ENCODE data around the gene FHIP1A. TPM values are rescaled to one million over a fixed set of nuclear protein-coding genes. Genes with fewer than 3 reads are reported as not detected.

The FHIP1A gene
- total and polyA plus RNA-seq, 2 of the 13 experiments (the other 11 are each of a cell fraction or from before 2014, with no cell fraction given) = 4.1 to 6.2 TPM

- TF ChIP-seq, protein P1, sequence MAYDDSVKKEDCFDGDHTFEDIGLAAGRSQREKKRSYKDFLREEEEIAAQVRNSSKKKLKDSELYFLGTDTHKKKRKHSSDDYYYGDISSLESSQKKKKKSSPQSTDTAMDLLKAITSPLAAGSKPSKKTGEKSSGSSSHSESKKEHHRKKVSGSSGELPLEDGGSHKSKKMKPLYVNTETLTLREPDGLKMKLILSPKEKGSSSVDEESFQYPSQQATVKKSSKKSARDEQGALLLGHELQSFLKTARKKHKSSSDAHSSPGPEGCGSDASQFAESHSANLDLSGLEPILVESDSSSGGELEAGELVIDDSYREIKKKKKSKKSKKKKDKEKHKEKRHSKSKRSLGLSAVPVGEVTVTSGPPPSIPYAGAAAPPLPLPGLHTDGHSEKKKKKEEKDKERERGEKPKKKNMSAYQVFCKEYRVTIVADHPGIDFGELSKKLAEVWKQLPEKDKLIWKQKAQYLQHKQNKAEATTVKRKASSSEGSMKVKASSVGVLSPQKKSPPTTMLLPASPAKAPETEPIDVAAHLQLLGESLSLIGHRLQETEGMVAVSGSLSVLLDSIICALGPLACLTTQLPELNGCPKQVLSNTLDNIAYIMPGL (CRISPR knock-in tag; IDR thresholded peaks at IDR 0.05; ENCODE audit: borderline replicate concordance in 1 of 2, low read depth in 1 of 2) = 0 out of 4 replicates have a peak, but pooled peaks of 1 of the 2 experiments have one; percentile 26
- no peak for TF ChIP-seq ZSCAN9 (CRISPR knock-in tag; IDR thresholded peaks at IDR 0.05; ENCODE audit: borderline replicate concordance)
- no peak for TF ChIP-seq KLF15 (CRISPR knock-in tag; IDR thresholded peaks at IDR 0.05; ENCODE audit: borderline replicate concordance)
- TF ChIP-seq BCLAF1 (IDR thresholded peaks at IDR 0.05) = no peak
- TF ChIP-seq ZNF343 (CRISPR knock-in tag; IDR thresholded peaks at IDR 0.05) = 0 out of 2 replicates have a peak, but pooled peaks have one; percentile 44
- no peak for TF ChIP-seq ZNF766 (CRISPR knock-in tag; IDR thresholded peaks at IDR 0.05; ENCODE audit: borderline replicate concordance)
- no peak for TF ChIP-seq ZSCAN31 (CRISPR knock-in tag; IDR thresholded peaks at IDR 0.05; ENCODE audit: low read depth)
- no peak for TF ChIP-seq ZNF101 (CRISPR knock-in tag; IDR thresholded peaks at IDR 0.05; ENCODE audit: borderline replicate concordance, low read depth)
- no peak for TF ChIP-seq ZNF280B (CRISPR knock-in tag; IDR thresholded peaks at IDR 0.05; ENCODE audit: borderline replicate concordance)
- TF ChIP-seq ARID4A (CRISPR knock-in tag; IDR thresholded peaks at IDR 0.05; ENCODE audit: borderline replicate concordance) = peak; percentile 32; the same call in 1 of the 2 replicates
- TF ChIP-seq ZNF670 (CRISPR knock-in tag; IDR thresholded peaks at IDR 0.05; ENCODE audit: borderline replicate concordance) = no peak
- TF ChIP-seq, protein P2, sequence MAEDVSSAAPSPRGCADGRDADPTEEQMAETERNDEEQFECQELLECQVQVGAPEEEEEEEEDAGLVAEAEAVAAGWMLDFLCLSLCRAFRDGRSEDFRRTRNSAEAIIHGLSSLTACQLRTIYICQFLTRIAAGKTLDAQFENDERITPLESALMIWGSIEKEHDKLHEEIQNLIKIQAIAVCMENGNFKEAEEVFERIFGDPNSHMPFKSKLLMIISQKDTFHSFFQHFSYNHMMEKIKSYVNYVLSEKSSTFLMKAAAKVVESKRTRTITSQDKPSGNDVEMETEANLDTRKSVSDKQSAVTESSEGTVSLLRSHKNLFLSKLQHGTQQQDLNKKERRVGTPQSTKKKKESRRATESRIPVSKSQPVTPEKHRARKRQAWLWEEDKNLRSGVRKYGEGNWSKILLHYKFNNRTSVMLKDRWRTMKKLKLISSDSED (CRISPR knock-in tag; IDR thresholded peaks at IDR 0.05) = no peak
- TF ChIP-seq ZNF75D (CRISPR knock-in tag; IDR thresholded peaks at IDR 0.05; ENCODE audit: borderline replicate concordance) = 0 out of 2 replicates have a peak, but pooled peaks have one; percentile 51
- no peak for TF ChIP-seq THAP11 (CRISPR knock-in tag; IDR thresholded peaks at IDR 0.05)
Observed at GRCh38 chr4:151409470-151410313, 716 bp downstream of the FHIP1A start (continued).

Measured in HepG2 (cell line).